ENCODE measurements around the gene ZDHHC14. TPM values are rescaled to one million over a fixed set of nuclear protein-coding genes. Genes with fewer than 3 reads are reported as not detected.

ZDHHC14 gene
- total RNA-seq, 1 donor from 2014 or later, result 3.1 TPM

- no peak for ATAC-seq
These were observed 222.4 kb downstream of the ZDHHC14 start for GRCh38 chr6:157603314-157603940.

GRCh38 chr6:157603971-157604370, 223.0 kb downstream of the ZDHHC14 start:
- no peak for ATAC-seq

- ATAC-seq, result no peak
These were observed 223.8 kb downstream of the ZDHHC14 start for GRCh38 chr6:157604816-157605215.

- no peak for ATAC-seq
These were observed 224.5 kb downstream of the ZDHHC14 start for GRCh38 chr6:157605484-157605883.

DNA sequence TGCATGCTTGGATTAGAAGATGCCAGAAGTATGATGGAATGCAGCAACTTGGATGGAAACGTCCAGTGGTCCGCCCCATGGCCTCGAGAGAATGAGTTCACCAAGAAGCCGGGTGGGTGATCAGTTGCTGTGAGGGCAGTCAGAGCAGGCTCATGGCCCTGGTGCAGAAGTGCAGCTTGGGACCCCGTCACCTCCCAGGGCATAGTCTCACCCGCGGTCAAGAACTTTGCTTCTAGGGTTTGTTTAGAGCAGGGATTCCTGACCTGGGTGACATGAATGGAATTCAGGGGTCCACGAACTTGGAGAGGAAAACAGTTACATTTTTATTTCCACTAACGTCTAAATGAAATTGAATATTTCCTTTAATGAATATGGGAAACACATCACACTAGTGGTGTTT, 225.5 kb downstream of the ZDHHC14 start:
- ATAC-seq, result no peak

- ATAC-seq, result no peak
These were observed 226.5 kb downstream of the ZDHHC14 start for GRCh38 chr6:157607317-157608109.

GRCh38 chr6:157608221-157609075, 227.5 kb downstream of the ZDHHC14 start:
- no peak for ATAC-seq

DNA sequence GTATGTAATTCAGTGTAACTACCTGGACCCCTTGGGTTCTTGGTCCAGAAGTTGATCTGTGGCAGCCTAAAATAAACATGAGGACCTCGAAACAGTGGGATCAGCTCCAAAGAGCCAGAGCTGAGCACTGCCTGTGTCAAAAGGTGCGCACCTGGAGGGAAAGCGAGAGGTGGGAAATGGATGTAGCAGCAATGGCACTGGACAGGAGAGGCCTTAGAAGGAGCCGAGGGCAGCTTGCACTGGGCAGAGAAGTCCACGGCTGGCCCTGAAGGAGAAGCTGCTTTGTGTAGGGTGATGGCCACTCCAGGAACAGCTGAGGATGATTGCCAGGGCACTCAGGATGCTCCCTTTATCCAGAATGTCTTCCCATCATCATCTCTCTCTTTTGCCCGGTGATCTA, 228.1 kb downstream of the ZDHHC14 start:
- ATAC-seq, result no peak

- no peak for ATAC-seq
These were observed 228.6 kb downstream of the ZDHHC14 start for GRCh38 chr6:157609556-157609955.

DNA sequence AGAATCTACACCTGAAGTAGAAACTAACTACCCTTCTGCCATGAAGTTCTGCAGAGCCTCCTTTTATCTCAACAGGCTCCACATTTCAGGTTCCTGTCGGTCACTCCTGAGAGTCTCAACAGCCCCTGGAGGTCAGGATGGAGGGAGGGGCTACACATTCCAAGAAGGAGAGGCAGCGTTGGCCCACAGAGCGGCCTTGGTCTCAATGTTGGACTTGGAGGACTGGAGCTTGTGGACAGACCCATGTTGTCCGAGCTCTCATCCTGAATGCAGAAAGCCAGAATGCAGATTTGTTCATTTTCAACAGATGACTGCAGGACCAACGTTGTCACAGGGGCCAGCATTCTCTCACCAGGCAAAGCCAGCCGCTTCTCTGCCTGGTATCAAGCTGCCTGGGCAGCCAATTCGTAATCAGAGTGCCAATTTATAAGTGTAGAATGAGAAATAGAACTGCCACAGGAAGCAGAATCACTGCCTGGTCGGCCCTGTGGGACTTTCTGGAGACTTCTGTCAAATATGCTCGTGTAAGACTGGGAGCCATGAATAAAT, 229.5 kb downstream of the ZDHHC14 start:
- no peak for ATAC-seq

GRCh38 chr6:157611406-157611805, 230.4 kb downstream of the ZDHHC14 start:
- ATAC-seq, result no peak

DNA sequence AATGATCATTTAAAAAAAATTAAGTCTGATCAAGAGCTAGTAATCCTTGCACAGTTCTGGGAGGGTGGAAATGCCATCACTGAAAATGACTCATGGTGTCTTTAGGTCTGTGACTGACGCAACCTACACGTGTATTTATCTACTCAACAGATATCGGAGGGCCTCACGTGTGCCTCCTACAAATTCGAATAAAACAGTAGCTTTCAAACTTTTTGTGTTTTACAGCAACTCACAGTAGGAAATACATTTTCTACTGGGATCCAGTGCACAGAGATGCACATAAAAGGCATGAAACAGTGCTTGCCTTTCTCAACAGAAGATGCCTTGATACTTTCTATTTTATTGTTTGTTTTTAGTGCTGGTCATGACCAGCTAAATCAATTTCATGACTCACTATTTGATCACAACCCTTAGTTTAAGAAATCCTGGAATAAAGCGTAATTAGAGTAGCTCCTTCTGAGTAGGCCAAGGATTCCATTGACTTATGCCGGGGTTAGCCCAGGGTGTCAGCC, 232.1 kb downstream of the ZDHHC14 start:
- ATAC-seq, result peak; percentile 80

DNA sequence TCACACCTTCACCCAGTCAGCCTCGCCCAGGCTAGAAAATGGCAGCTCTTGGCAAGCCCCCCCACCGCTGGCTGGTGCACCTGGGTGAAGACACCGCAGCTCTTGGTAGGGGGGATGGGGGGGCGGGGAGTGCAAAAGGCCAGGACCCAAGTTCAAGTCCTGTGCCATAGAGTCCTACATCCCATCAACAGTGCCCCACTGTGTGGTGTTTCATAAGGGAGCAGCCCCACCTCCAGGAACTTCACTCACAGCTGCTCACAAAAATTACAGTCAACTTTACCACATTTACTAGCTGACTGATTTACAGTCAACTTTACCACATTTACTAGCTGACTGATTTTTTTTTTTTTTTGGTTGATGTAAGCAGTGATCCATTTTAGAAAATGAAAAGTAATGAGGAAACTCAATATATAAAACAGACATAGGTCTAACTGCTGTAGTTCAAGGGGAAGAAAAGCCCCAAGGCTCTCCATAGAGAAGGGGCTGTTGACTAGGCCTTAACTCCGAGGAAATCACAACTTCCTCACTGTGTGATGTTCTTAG, 233.1 kb downstream of the ZDHHC14 start:
- peak; percentile 4 for ATAC-seq

GRCh38 chr6:157615420-157615769, 234.4 kb downstream of the ZDHHC14 start:
- no peak for ATAC-seq

DNA sequence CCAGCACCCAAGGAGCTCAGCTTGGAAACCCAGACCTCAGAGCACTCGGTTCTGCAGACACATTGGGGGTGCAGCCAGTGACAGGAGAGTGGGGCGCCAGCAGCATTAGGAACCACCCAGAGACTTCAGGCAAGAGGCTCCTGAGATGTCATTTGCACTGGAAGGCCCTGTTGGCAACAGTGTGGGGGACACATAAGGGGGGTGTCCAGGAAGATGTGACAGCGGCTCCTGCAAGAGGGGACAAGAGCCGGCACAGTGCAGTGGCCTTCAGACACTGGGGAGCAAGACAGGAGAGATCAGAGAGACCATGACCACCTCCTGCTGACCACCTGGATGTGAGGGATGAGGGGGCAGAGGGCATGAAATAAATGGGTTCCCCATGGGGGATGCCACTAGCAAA, 235.0 kb downstream of the ZDHHC14 start:
- ATAC-seq, result no peak

- peak; percentile 92 for ATAC-seq
These were observed 240.0 kb downstream of the ZDHHC14 start for GRCh38 chr6:157620944-157621343.

DNA sequence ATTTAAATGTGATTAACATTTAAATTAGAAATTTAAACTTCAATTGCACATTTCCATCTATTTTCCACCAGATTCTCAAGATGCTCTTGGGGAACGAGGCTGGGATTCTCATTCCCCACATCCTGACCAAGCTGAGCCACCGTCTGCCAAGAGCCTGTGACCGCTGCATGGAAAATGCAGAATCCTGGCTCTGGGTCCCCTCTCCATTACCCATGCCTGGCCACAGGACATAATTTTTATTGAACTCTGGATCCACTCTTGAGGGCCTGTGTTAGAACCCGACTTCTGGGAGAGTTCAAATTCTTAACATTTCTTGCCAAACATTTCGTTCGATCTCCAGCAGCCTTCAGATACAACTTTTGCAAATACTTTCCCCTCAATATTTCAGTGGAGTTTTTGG, 240.4 kb downstream of the ZDHHC14 start:
- ATAC-seq, result no peak

GRCh38 chr6:157622427-157622826, 241.4 kb downstream of the ZDHHC14 start:
- ATAC-seq, result no peak

DNA sequence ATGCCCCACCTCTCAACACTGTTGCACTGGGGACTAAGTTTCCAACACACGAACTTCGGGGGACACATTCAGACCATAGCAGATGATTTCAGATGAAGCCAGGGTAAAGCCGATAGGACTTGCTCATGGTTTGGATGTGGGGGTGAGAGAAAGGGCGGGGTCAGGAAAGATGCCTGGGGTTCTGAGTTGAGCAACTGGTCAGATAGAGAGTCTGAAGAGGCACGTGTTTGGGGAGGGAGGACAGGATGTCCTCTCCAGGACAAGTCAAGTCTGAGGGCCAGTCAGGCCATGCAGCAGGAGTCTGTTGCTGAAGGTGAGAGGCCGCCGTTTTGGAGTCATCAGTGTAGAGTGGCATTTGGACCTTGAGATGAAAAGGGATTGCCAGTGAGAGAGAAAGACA, 244.1 kb downstream of the ZDHHC14 start:
- ATAC-seq, result no peak

DNA sequence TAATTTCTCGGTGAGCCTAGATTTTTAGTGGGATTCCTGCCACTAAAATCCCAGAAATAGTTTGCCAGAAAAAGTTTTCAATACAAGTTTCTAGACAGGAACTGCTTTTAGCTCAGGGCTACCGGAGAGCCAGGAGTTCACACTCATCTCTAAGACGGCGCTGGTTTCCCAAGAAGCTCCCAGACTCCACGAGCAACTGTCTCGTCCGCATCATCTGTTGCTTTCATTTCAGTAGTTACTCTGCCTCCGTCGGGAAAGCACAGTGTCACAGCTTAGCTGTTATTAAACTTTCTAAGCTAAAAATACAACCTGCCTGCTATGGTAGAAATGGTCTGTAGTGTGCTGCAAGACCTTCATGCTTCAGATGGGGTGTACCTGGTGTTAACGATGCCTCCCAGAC, 244.8 kb downstream of the ZDHHC14 start:
- ATAC-seq, result no peak

DNA sequence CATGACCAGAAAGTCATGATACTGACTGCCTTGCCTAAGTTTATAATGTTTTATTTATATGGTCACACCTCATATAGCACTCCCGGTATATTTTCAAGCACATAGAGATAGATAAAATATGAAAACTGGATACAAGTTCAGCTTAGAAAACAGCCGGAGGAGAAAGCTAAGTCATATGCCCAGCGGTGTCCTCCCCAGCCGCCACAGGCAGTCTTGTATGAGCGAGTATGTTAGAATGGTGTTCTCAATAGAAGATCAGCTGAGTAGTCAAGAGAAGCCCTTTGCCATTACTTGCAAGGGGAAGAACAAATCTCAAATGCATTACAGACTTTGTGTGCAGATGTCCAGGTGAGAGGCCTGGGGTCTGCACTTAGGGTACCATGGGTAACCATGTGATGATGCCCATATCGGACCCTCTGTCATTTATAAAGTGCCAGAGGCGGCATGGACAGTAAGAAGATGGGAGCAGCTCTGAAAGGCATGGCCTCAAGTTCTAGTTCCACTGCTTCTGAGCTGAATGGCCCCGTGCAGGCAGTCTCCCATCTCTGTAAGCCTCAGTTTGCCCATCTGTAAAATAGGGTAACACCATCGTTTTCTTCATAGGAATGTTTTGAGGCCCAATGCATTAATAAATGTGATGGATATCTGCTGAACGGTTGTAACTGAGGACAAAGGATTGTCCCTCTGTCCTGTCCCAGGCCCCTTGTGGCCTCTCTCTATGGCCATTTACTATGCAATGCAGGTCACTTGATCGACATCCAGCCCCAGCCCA, 246.4 kb downstream of the ZDHHC14 start:
- no peak for ATAC-seq

DNA sequence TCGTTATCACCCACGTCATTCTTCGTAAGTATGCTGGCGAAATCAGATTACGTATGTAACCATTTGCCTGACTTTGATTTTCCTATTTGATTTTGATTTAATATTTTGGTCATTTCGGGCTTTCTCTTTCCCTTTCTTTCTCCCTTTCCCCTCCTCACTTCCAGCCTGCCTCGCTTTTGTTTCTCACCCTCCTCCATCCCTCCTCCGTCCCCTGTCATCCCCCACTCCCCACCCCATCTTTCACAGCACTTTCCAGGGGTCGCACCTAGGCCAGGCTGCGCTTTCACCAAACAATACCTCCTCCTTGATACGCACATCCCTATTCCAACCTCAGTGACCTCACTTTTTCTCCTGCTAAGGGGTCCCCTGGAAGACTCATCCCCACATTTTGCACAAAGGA, 247.5 kb downstream of the ZDHHC14 start:
- ATAC-seq, result no peak
